ENCODE results near the gene MYOM1. TPM values are rescaled to one million over a fixed set of nuclear protein-coding genes. Genes with fewer than 3 reads are reported as not detected.

Gene MYOM1
- total RNA-seq, 1 donor from 2014 or later = 1.3 TPM

- Mint-ChIP-seq H3K9me3 (ENCODE audit: unreplicated experiment) (no peaks in the 10 kb centered on the region), H3K27ac (ENCODE audit: unreplicated experiment) (no peak overlapping the region), H3K36me3 (ENCODE audit: unreplicated experiment) (no peaks in the 10 kb centered on the region), H3K4me3 (ENCODE audit: unreplicated experiment) (no peak overlapping the region), H3K4me1 (ENCODE audit: low read depth, unreplicated experiment) (peaks cover 7% of the 10 kb centered on the region), H3K27me3 (ENCODE audit: unreplicated experiment) (no peaks in the 10 kb centered on the region)
- DNase-seq = no peak
- TF ChIP-seq CTCF (IDR thresholded peaks at IDR 0.05; ENCODE audit: partially characterized antibody, unreplicated experiment) = no peak
These were observed 40.2 kb downstream of the MYOM1 start for GRCh38 chr18:3179430-3180089.

DNA sequence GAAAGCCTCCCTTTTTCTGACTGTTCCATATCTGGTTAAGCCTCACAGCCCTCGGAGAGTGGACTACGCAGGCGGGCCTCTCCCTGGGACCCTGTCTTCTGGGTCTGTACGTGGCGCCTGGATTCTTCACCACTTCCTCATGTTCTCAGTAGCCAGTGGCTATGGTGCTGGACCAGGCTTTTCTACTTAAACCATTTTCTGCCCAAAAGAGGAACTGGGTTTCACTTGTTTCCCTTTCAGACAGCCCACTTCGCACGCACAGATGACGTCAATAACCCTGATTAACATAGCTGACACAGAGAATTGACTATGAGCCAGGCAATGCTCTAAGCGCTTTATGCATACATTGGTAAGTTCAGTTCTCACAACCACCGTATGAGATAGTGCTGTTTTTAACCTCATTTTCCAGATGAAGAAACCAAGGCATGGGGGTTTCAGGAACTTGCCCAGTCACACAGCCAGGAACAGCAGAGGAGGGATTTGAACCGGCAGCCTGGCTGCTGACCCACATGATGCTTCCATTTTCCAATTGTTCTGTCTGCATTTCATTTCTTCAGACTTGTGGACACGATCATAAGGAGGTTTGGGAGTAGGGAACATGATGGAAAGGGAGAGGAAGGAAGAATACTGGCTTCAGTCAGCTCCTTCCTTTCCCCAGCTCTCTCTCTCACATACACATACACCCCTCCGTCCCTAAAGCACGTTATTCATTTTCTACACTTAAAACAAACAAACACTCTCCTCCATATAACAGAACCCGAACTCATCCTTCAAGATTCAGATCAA lies 41.7 kb downstream of the MYOM1 start:
- no peaks in the 10 kb centered on the region for H3K27me3 Mint-ChIP-seq (ENCODE audit: unreplicated experiment)
- peaks cover 1% of the 10 kb centered on the region for H3K4me1 Mint-ChIP-seq (ENCODE audit: low read depth, unreplicated experiment)
- no peak overlapping the region for H3K4me3 Mint-ChIP-seq (ENCODE audit: unreplicated experiment)
- no peak overlapping the region for H3K27ac Mint-ChIP-seq (ENCODE audit: unreplicated experiment)
- H3K9me3 Mint-ChIP-seq (ENCODE audit: unreplicated experiment) = no peaks in the 10 kb centered on the region
- DNase-seq = no peak
- H3K36me3 Mint-ChIP-seq (ENCODE audit: unreplicated experiment) = no peaks in the 10 kb centered on the region
- TF ChIP-seq CTCF (IDR thresholded peaks at IDR 0.05; ENCODE audit: partially characterized antibody, unreplicated experiment) = no peak

DNA sequence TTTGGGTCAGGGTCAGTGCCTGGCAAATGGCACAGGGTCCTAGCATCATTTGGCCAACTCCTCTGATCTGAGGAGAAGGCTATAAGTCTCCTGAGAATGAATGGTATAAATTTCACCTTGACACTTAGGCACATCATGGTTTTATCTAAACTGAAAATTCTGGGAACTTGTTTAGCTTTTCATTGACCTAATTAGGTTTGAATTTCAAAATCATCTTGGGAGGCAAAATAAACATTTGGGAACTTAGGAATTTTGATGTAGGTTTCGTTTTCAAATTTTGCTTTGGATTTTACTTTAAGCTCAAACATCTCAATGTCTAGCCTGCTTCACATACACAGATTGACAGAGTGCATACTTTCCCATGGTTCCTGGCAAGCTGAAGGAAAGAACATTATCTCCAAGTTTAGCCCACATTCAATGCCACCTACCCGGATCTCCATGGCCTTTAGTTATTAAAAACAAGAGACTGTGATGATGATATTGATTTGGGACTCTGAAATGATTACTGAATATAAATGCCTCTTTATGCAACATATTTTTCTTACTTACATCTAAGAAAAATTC lies 44.5 kb downstream of the MYOM1 start:
- Mint-ChIP-seq H3K27ac (ENCODE audit: unreplicated experiment) (no peak overlapping the region), H3K4me3 (ENCODE audit: unreplicated experiment) (no peak overlapping the region), H3K4me1 (ENCODE audit: low read depth, unreplicated experiment) (peaks cover 1% of the 10 kb centered on the region), H3K27me3 (ENCODE audit: unreplicated experiment) (no peaks in the 10 kb centered on the region), H3K36me3 (ENCODE audit: unreplicated experiment) (no peaks in the 10 kb centered on the region), H3K9me3 (ENCODE audit: unreplicated experiment) (no peaks in the 10 kb centered on the region)
- TF ChIP-seq CTCF (IDR thresholded peaks at IDR 0.05; ENCODE audit: partially characterized antibody, unreplicated experiment) = no peak
- no peak for DNase-seq

DNA sequence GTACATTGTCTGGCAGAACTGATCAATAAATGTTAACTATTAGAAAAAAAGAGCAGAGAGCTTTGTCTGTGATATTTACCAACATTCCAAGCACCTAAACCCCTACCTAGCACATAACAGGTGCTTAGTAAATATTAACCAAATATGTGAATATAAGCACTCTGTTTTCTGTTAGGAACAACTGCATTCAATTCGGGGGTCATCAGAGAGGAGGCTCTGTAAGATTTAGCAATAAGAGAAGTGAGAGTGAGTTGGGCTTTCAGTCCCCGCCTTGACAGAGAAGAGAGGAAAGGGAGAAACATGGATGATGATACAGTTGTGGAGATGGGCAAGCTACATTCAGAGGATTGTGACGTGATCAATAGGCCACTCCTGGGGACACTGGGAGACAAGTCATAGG lies 47.7 kb downstream of the MYOM1 start:
- Mint-ChIP-seq H3K27ac (ENCODE audit: unreplicated experiment) (no peak overlapping the region), H3K27me3 (ENCODE audit: unreplicated experiment) (no peaks in the 10 kb centered on the region), H3K36me3 (ENCODE audit: unreplicated experiment) (no peaks in the 10 kb centered on the region), H3K9me3 (ENCODE audit: unreplicated experiment) (no peaks in the 10 kb centered on the region), H3K4me3 (ENCODE audit: unreplicated experiment) (no peak overlapping the region), H3K4me1 (ENCODE audit: low read depth, unreplicated experiment) (peaks cover 1% of the 10 kb centered on the region)
- no peak for TF ChIP-seq CTCF (IDR thresholded peaks at IDR 0.05; ENCODE audit: partially characterized antibody, unreplicated experiment)
- DNase-seq = no peak

GRCh38 chr18:3171631-3172030 lies 48.1 kb downstream of the MYOM1 start:
- no peak for TF ChIP-seq CTCF (IDR thresholded peaks at IDR 0.05; ENCODE audit: partially characterized antibody, unreplicated experiment)
- Mint-ChIP-seq H3K9me3 (ENCODE audit: unreplicated experiment) (no peaks in the 10 kb centered on the region), H3K36me3 (ENCODE audit: unreplicated experiment) (no peaks in the 10 kb centered on the region), H3K4me1 (ENCODE audit: low read depth, unreplicated experiment) (peaks cover 1% of the 10 kb centered on the region), H3K27me3 (ENCODE audit: unreplicated experiment) (no peaks in the 10 kb centered on the region), H3K4me3 (ENCODE audit: unreplicated experiment) (no peak overlapping the region), H3K27ac (ENCODE audit: unreplicated experiment) (no peak overlapping the region)
- no peak for DNase-seq

Data from glutamatergic neuron (in vitro differentiated cells).